ENCODE measurements around the gene ANKRD49. TPM values are rescaled to one million over a fixed set of nuclear protein-coding genes. Genes with fewer than 3 reads are reported as not detected.
A peak's percentile ranks its signal among the peaks of the same experiment; 100 is the strongest.
"Not testable (repeated sequence)": the region's sequence is repeated elsewhere in the genome, so short reads cannot be mapped to it uniquely, and the experiment has no call there.

ANKRD49 gene
- polyA plus RNA-seq, 3 donors from 2014 or later = 19.4 to 26.4 (median 19.9) TPM

- DNase-seq = peak; percentile 72 to 78 (median 73)
- Mint-ChIP-seq H3K27me3 (ENCODE audit: low read depth in 3 of 3) (peaks cover 2 to 7% (median 3%) of the 10 kb centered on the region in 3 donors), H3K27ac (peak overlapping the region; percentile 87 to 98 (median 93)), H3K4me1 (peaks cover 29 to 36% of the 10 kb centered on the region in 2 donors), H3K4me3 (peak overlapping the region; percentile 66 to 90 (median 80)), H3K36me3 (peaks cover 12 to 19% (median 16%) of the 10 kb centered on the region in 3 donors), H3K9me3 (no peaks in the 10 kb centered on the region)
These were observed 20.6 kb upstream of the ANKRD49 start for GRCh38 chr11:94472916-94473799.

GRCh38 chr11:94477624-94478023 lies 16.2 kb upstream of the ANKRD49 start:
- H3K27ac Mint-ChIP-seq = peak overlapping the region in 4 of 6 donors; percentile 13 to 73 (median 34)
- no peak for DNase-seq
- peaks cover 16 to 28% (median 23%) of the 10 kb centered on the region in 3 donors for H3K36me3 Mint-ChIP-seq
- H3K4me1 Mint-ChIP-seq = peaks cover 24 to 26% of the 10 kb centered on the region in 2 donors
- no peaks in the 10 kb centered on the region for H3K9me3 Mint-ChIP-seq
- peaks cover 2 to 7% (median 3%) of the 10 kb centered on the region in 3 donors for H3K27me3 Mint-ChIP-seq (ENCODE audit: low read depth in 3 of 3)
- no peak overlapping the region for H3K4me3 Mint-ChIP-seq

GRCh38 chr11:94481342-94481741 lies 12.4 kb upstream of the ANKRD49 start:
- no peak overlapping the region for H3K4me3 Mint-ChIP-seq
- H3K36me3 Mint-ChIP-seq = peaks cover 38 to 50% (median 39%) of the 10 kb centered on the region in 3 donors
- H3K4me1 Mint-ChIP-seq = peaks cover 5 to 6% of the 10 kb centered on the region in 2 donors
- H3K27ac Mint-ChIP-seq = no peak overlapping the region
- no peaks in the 10 kb centered on the region for H3K9me3 Mint-ChIP-seq
- peaks cover 0 to 3% (median 1%) of the 10 kb centered on the region in 3 donors for H3K27me3 Mint-ChIP-seq (ENCODE audit: low read depth in 3 of 3)
- no peak for DNase-seq

GRCh38 chr11:94486068-94486467 lies 7.7 kb upstream of the ANKRD49 start:
- no peaks in the 10 kb centered on the region for H3K9me3 Mint-ChIP-seq
- no peak overlapping the region for H3K27ac Mint-ChIP-seq
- no peak overlapping the region for H3K4me3 Mint-ChIP-seq
- no peaks in the 10 kb centered on the region for H3K27me3 Mint-ChIP-seq (ENCODE audit: low read depth in 3 of 3)
- peaks cover 0 to 5% of the 10 kb centered on the region in 2 donors for H3K4me1 Mint-ChIP-seq
- no peak for DNase-seq
- peaks cover 56 to 74% (median 64%) of the 10 kb centered on the region in 3 donors for H3K36me3 Mint-ChIP-seq

GRCh38 chr11:94494126-94494680 lies 419 bp downstream of the ANKRD49 start:
- Mint-ChIP-seq H3K27ac (peak overlapping the region; percentile 93 to 98 (median 96)), H3K36me3 (peaks cover 8 to 29% (median 16%) of the 10 kb centered on the region in 3 donors), H3K4me3 (peak overlapping the region; percentile 95 to 98 (median 97)), H3K9me3 (no peaks in the 10 kb centered on the region), H3K4me1 (peaks cover 32 to 47% of the 10 kb centered on the region in 2 donors), H3K27me3 (ENCODE audit: low read depth in 3 of 3) (peaks cover 0 to 9% (median 8%) of the 10 kb centered on the region in 3 donors)
- DNase-seq = no peak

- Mint-ChIP-seq H3K27ac (no peak overlapping the region), H3K9me3 (no peaks in the 10 kb centered on the region), H3K4me1 (peaks cover 2 to 15% of the 10 kb centered on the region in 2 donors), H3K36me3 (peaks cover 0 to 35% (median 10%) of the 10 kb centered on the region in 3 donors), H3K4me3 (no peak overlapping the region), H3K27me3 (ENCODE audit: low read depth in 3 of 3) (peaks cover 0 to 2% (median 0%) of the 10 kb centered on the region in 3 donors)
- DNase-seq = no peak
These were observed 6.4 kb downstream of the ANKRD49 start for GRCh38 chr11:94500181-94500580.

- Mint-ChIP-seq H3K36me3 (peaks cover 0 to 34% (median 9%) of the 10 kb centered on the region in 3 donors), H3K27me3 (ENCODE audit: low read depth in 3 of 3) (peaks cover 0 to 2% (median 0%) of the 10 kb centered on the region in 3 donors), H3K4me3 (no peak overlapping the region), H3K27ac (no peak overlapping the region), H3K4me1 (peaks cover 0 to 1% of the 10 kb centered on the region in 2 donors), H3K9me3 (no peaks in the 10 kb centered on the region)
- no peak for DNase-seq
These were observed 7.7 kb downstream of the ANKRD49 start for GRCh38 chr11:94501522-94501921.

- H3K36me3 Mint-ChIP-seq = peaks cover 0 to 11% (median 5%) of the 10 kb centered on the region in 3 donors
- peaks cover 0 to 3% (median 2%) of the 10 kb centered on the region in 3 donors for H3K27me3 Mint-ChIP-seq (ENCODE audit: low read depth in 3 of 3)
- peak; percentile 45 to 61 (median 56) for DNase-seq
- no peaks in the 10 kb centered on the region for H3K9me3 Mint-ChIP-seq
- H3K27ac Mint-ChIP-seq = no peak overlapping the region
- H3K4me3 Mint-ChIP-seq = no peak overlapping the region
- H3K4me1 Mint-ChIP-seq = no peaks in the 10 kb centered on the region
These were observed 11.0 kb downstream of the ANKRD49 start for GRCh38 chr11:94504689-94505293.

- not testable (repeated sequence) for H3K27me3 Mint-ChIP-seq (ENCODE audit: low read depth in 3 of 3); H3K27ac Mint-ChIP-seq; H3K9me3 Mint-ChIP-seq; H3K36me3 Mint-ChIP-seq; H3K4me3 Mint-ChIP-seq; H3K4me1 Mint-ChIP-seq; DNase-seq
These were observed 12.7 kb downstream of the ANKRD49 start for GRCh38 chr11:94506513-94506912.

- no peak for DNase-seq
- H3K27ac Mint-ChIP-seq = no peak overlapping the region
- H3K4me3 Mint-ChIP-seq = no peak overlapping the region
- peaks cover 11 to 14% of the 10 kb centered on the region in 2 donors for H3K4me1 Mint-ChIP-seq
- H3K9me3 Mint-ChIP-seq = no peaks in the 10 kb centered on the region
- H3K36me3 Mint-ChIP-seq = peaks cover 0 to 4% (median 0%) of the 10 kb centered on the region in 3 donors
- H3K27me3 Mint-ChIP-seq (ENCODE audit: low read depth in 3 of 3) = peaks cover 3 to 9% (median 8%) of the 10 kb centered on the region in 3 donors
These were observed 13.7 kb downstream of the ANKRD49 start for GRCh38 chr11:94507485-94507884.

GRCh38 chr11:94511932-94512781 lies 18.4 kb downstream of the ANKRD49 start, which contains the start of gene C11orf97:
Gene C11orf97 (plus strand): TSS chr11:94512461. CDS start chr11:94512529, 68 bp downstream.
- Mint-ChIP-seq H3K4me1 (peaks cover 21 to 24% of the 10 kb centered on the region in 2 donors), H3K27ac (peak within 1 kb of the TSS; percentile 52 to 84 (median 62))

GRCh38 chr11:94513091-94513490 lies 19.3 kb downstream of the ANKRD49 start:
- peaks cover 5 to 13% (median 8%) of the 10 kb centered on the region in 3 donors for H3K27me3 Mint-ChIP-seq (ENCODE audit: low read depth in 3 of 3)
- DNase-seq = no peak
- H3K9me3 Mint-ChIP-seq = no peaks in the 10 kb centered on the region
- H3K4me1 Mint-ChIP-seq = peaks cover 21 to 24% of the 10 kb centered on the region in 2 donors
- H3K4me3 Mint-ChIP-seq = peak overlapping the region; percentile 80 to 87 (median 86)
- no peaks in the 10 kb centered on the region for H3K36me3 Mint-ChIP-seq
- H3K27ac Mint-ChIP-seq = peak overlapping the region in 5 of 6 donors; percentile 1 to 69 (median 52)

More at GRCh38 chr11:94511932-94512781, 18.4 kb downstream of the ANKRD49 start, which contains the start of gene C11orf97:
- Mint-ChIP-seq H3K9me3 (no peaks in the 10 kb centered on the region), H3K36me3 (no peaks in the 10 kb centered on the region), H3K27me3 (ENCODE audit: low read depth in 3 of 3) (peaks cover 5 to 13% (median 8%) of the 10 kb centered on the region in 3 donors), H3K4me3 (peak within 1 kb of the TSS; percentile 80 to 87 (median 86))
- DNase-seq = peak; percentile 74 to 78 (median 76)

GRCh38 chr11:94515398-94515797 lies 21.6 kb downstream of the ANKRD49 start:
- no peaks in the 10 kb centered on the region for H3K36me3 Mint-ChIP-seq
- no peak overlapping the region for H3K27ac Mint-ChIP-seq
- DNase-seq = no peak
- H3K9me3 Mint-ChIP-seq = no peaks in the 10 kb centered on the region
- H3K4me3 Mint-ChIP-seq = no peak overlapping the region
- peaks cover 21 to 24% of the 10 kb centered on the region in 2 donors for H3K4me1 Mint-ChIP-seq
- peaks cover 5 to 9% (median 6%) of the 10 kb centered on the region in 3 donors for H3K27me3 Mint-ChIP-seq (ENCODE audit: low read depth in 3 of 3)
